ENCODE measurements around the gene NUDT5.
A peak's percentile ranks its signal among the peaks of the same experiment; 100 is the strongest.

Gene NUDT5

DNA sequence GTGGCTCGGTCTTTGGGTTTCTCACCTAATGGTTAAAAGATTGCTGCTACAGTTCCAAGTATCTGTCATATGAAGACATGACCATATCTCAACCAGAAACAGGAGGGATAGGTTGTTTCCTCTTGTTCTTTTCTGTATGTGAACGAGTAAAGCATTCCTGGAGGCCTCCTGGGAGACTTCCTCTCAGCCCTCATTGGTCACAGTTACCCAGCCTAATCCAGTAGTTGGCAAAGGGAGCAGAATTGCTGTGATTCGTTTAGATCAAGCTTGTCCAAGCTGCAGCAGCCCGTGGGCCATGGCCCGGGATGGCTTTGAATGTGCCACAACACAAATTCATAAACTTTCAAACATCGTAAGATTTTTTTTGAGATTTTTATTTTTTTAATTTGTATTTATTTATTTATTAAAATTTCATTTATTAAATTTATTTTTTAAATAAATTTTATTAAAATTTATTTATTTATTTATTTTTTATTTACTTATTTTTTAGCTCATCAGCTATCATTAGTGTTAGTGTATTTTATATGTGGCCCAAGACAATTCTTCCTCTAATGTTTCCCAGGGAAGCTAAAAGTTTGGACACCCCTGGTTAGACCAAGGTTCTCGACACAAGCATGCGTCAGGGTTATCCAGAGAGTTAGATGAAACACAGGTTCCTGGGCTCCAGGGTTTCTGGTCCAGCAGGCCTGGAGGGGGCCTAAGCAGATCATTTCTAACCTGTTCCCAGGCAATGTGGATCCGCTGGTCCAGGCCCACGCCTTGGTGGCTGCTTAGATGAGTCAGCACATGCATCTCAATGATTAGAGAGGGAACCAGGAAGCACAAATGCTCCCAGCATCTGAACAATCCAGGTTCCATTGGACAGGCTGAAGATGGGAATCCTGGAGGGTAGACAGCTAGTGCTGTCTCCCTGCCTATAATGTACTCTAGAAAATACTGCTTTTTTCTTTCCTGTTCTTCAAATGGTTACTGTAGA is 25.9 kb upstream of the NUDT5 start:
- TF ChIP-seq OSR1 (CRISPR knock-in tag; IDR thresholded peaks at IDR 0.05) (no peak), GLIS3 (CRISPR knock-in tag; IDR thresholded peaks at IDR 0.05) (no peak), POU6F1 (CRISPR knock-in tag; IDR thresholded peaks at IDR 0.05; ENCODE audit: borderline replicate concordance, low read depth) (no peak), ISL1 (CRISPR knock-in tag; IDR thresholded peaks at IDR 0.05) (no peak), CREB5 (CRISPR knock-in tag; IDR thresholded peaks at IDR 0.05; ENCODE audit: low read depth) (no peak), CSRNP3 (CRISPR knock-in tag; IDR thresholded peaks at IDR 0.05) (no peak), TCF4 (CRISPR knock-in tag; IDR thresholded peaks at IDR 0.05; ENCODE audit: borderline replicate concordance) (no peak), RARB (CRISPR knock-in tag; IDR thresholded peaks at IDR 0.05) (no peak), ESRRG (CRISPR knock-in tag; IDR thresholded peaks at IDR 0.05) (no peak), BACH2 (CRISPR knock-in tag; IDR thresholded peaks at IDR 0.05; ENCODE audit: borderline replicate concordance) (no peak), ZNF8 (CRISPR knock-in tag; IDR thresholded peaks at IDR 0.05) (no peak), ZNF70 (CRISPR knock-in tag; IDR thresholded peaks at IDR 0.05) (no peak)
- TF ChIP-seq, protein P1, sequence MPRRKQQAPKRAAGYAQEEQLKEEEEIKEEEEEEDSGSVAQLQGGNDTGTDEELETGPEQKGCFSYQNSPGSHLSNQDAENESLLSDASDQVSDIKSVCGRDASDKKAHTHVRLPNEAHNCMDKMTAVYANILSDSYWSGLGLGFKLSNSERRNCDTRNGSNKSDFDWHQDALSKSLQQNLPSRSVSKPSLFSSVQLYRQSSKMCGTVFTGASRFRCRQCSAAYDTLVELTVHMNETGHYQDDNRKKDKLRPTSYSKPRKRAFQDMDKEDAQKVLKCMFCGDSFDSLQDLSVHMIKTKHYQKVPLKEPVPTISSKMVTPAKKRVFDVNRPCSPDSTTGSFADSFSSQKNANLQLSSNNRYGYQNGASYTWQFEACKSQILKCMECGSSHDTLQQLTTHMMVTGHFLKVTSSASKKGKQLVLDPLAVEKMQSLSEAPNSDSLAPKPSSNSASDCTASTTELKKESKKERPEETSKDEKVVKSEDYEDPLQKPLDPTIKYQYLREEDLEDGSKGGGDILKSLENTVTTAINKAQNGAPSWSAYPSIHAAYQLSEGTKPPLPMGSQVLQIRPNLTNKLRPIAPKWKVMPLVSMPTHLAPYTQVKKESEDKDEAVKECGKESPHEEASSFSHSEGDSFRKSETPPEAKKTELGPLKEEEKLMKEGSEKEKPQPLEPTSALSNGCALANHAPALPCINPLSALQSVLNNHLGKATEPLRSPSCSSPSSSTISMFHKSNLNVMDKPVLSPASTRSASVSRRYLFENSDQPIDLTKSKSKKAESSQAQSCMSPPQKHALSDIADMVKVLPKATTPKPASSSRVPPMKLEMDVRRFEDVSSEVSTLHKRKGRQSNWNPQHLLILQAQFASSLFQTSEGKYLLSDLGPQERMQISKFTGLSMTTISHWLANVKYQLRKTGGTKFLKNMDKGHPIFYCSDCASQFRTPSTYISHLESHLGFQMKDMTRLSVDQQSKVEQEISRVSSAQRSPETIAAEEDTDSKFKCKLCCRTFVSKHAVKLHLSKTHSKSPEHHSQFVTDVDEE (CRISPR knock-in tag; IDR thresholded peaks at IDR 0.05) = no peak
- ATAC-seq = no peak

DNA sequence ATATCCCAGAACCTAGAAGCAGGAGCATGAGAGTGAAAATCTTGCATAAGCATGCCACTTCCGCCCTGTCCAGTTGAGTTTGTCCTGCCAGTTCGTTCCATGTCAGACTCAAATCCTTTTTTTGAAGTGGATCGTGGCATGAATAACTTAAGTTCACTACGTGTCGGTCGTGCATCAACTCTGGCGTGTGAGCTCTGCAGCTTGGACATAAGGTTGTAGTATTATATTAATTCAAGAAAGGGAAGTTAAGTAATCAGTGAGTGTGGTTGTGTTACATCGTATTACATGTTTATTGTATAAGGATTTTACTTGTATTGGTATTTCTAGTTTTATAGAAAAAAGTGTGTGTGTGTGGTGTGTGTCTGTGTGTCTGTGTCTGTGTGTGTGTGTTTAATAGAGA is 23.3 kb upstream of the NUDT5 start:
- TF ChIP-seq BACH2 (CRISPR knock-in tag; IDR thresholded peaks at IDR 0.05; ENCODE audit: borderline replicate concordance) = no peak
- no peak for TF ChIP-seq ZFP3 (CRISPR knock-in tag; IDR thresholded peaks at IDR 0.05)
- no peak for TF ChIP-seq POU6F1 (CRISPR knock-in tag; IDR thresholded peaks at IDR 0.05; ENCODE audit: borderline replicate concordance, low read depth)
- no peak for TF ChIP-seq TOX (CRISPR knock-in tag; IDR thresholded peaks at IDR 0.05; ENCODE audit: borderline replicate concordance)
- TF ChIP-seq, protein P1 (CRISPR knock-in tag; IDR thresholded peaks at IDR 0.05) = no peak
- no peak for ATAC-seq

DNA sequence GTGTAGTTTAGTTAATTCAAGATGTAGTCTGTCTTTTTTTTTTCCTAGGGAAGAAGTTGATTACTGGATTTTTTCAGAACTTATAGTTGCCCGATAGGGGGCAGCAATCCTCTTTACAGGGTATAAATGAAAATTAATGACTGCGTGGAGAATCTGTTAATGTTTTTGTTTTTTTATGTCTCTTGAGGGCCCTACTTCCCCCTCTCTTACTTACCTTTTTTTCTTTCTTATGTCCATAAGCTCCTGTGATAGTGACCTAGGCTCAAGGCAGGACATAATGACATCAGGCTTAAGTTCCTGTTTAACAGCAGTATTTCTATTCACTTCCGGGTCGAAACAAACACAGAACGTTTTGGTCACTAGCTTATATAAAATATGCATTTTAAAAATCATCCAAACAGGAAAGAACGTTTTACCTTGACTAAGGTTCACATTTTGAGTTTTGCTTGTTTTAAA is 19.1 kb upstream of the NUDT5 start:
- ATAC-seq = peak; percentile 69
- TF ChIP-seq ZNF8 (CRISPR knock-in tag; IDR thresholded peaks at IDR 0.05) (no peak), ESRRG (CRISPR knock-in tag; IDR thresholded peaks at IDR 0.05) (no peak), CSRNP3 (CRISPR knock-in tag; IDR thresholded peaks at IDR 0.05) (no peak), TOX (CRISPR knock-in tag; IDR thresholded peaks at IDR 0.05; ENCODE audit: borderline replicate concordance) (no peak), ZFP30 (CRISPR knock-in tag; IDR thresholded peaks at IDR 0.05) (no peak), ISL1 (CRISPR knock-in tag; IDR thresholded peaks at IDR 0.05) (no peak), PATZ1 (CRISPR knock-in tag; IDR thresholded peaks at IDR 0.05; ENCODE audit: borderline replicate concordance) (no peak), RARB (CRISPR knock-in tag; IDR thresholded peaks at IDR 0.05) (no peak)
